Metanephros (tissue), 1 donor: ENCODE measurements around the gene DERA. TPM values are rescaled to one million over a fixed set of nuclear protein-coding genes. Genes with fewer than 3 reads are reported as not detected.

ENCODE experiments used
- total RNA-seq: library from RNA; depleted of rRNA; stranded (reverse); fragments of >200 nt; gene quantifications from one replicate; pipeline ENCODE4 v1.2.3, GENCODE V29; 2014

The DERA gene
- total RNA-seq, result 30.3 TPM

DNA sequence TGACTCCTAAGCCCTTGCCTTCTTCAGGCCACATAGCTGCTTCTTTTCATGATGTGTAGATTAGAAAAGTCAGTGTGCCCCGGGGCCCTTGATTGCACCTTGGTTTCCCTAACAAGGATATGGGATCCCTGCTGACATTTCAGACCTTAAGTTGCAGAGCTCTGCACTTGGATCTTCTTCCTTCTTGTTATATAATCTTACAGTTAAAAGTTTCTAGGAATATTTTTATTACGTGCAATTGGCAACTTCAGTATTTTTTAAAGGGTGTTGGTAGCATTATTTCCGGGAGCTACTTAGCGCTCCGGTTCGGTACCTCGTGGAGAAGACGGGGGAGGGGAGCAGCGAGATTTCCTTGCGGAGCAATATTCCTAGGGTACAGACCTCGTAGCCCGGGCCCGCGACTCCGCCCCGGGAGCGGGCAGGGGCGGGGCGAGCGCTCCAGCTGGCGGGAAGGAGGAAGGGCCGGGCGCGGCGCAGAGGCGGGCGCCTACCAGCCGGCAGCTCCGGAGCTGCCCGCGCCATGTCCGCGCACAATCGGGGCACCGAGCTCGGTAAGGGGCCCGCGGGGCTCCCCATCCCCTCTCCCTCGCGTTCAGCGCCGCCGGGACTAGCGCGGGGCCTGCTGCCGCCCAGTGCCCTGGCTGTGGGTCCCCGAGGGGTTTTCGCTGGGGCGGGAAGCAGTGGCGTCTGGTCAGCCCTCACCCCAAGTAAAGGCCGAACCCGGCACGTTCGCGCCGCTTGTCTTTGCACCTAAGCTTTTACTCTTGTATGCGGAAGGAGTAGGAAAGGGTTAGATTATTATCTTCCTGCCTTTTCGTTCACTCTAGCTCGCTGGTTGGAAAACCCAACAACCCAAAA is at the start of gene DERA:
DERA (plus strand) TSS at position 469 of the 858 bp plus-strand sequence; CDS start at position 521, 52 bp downstream.

GRCh38 chr12:15882118-15882971 is 28.8 kb upstream of the DERA start, which contains the start of gene STRAP:
Gene STRAP, plus strand, starts transcription at chr12:15882387. Its CDS starts 321 bp downstream, at chr12:15882708.

Other genes starting within 250 kb of the DERA start
- 75.7 TPM for gene EPS8, start 121.9 kb upstream of the DERA start, total RNA-seq
- 66.4 TPM for gene STRAP, start 28.9 kb upstream of the DERA start, total RNA-seq